ENCODE measurements around the gene C11orf91.

The C11orf91 gene

DNA sequence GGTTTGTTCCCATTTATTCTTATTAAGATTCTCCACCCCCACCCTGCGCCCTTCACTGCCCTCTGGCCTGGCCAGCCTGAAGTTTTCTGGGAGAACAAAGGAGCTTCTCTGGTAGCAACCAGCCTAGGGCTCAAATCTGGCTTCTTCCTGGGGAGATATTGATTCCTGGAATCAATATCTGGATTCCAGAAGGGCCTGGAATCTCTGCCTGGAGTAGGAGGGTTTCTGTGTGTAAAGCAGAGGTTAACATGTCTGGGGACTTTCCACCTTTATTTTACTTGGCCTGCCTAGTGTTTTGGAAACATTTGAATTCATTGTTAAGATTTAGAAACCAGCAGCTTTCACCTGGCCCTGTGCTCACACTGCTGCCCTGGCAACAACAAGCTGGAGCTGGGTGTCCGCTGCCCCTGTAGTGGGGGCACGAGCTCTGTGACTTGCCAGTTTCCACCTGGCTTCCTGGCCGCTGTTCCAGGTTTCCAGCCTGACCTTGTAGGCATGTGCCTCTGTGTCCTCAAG is 5.5 kb downstream of the C11orf91 start:
- H3K4me3 ChIP-seq (replicated peaks; ENCODE audit: low read depth, low read length) = no peak overlapping the region
- no peak for DNase-seq (ENCODE audit: low read depth)
- no peak for TF ChIP-seq CTCF (IDR thresholded peaks at IDR 0.05; ENCODE audit: low read length, missing control alignments)

DNA sequence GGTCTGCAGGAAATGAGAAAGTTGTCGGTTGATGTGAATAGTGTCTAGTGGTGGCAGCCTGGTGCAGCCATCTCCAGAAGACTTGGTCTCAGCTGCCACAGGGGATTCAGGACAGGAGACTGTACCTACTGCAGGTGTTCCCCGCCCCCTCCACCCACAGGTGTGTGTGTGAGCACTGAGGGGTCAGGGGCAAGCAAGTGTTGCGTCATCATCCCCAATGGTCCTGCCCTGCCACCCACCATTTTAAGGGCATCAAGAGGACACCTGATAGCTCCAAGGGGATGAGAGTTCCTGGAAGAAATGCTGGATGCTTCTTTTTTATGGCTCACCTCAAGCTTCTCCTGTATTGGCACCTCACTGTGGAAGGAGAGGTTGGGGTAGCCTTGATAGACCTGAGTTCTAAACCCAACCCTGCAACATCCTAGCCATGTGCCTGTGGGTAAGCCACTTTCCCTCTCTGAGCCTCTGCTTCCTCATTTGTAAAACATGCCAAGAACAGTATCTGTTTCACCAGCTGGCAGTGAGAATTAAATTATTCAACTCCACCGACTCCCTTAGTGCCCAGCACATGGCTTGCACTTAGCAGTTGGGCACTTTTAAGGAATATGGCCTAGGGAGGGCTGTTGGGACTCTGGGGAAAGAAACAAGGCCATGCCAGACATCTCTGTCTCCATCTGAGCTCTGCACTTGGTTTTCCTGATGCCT is 6.1 kb downstream of the C11orf91 start:
- no peak for DNase-seq (ENCODE audit: low read depth)
- H3K4me3 ChIP-seq (replicated peaks; ENCODE audit: low read depth, low read length) = no peak overlapping the region
- TF ChIP-seq CTCF (IDR thresholded peaks at IDR 0.05; ENCODE audit: low read length, missing control alignments) = no peak

DNA sequence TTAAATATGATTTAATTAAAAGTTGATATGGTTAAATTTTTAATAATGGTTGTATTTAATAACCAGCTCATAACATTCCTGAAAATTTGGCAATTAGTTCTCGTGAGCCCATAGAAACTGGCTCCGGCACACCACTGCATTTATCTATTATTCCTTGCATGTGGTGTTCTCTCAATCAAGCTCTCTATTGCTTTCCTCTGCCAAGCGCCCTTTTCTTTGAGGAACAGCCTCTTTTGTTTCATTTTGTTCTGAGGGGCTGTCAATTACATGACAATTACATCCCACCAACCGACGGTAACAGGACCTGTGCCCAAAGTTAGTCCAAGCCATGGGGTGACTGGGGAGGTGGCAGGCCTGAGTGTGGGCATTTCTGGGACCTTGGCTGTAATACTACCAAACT is 8.1 kb downstream of the C11orf91 start:
- H3K4me3 ChIP-seq (replicated peaks; ENCODE audit: low read depth, low read length) = no peak overlapping the region
- no peak for TF ChIP-seq CTCF (IDR thresholded peaks at IDR 0.05; ENCODE audit: low read length, missing control alignments)
- DNase-seq (ENCODE audit: low read depth) = no peak

DNA sequence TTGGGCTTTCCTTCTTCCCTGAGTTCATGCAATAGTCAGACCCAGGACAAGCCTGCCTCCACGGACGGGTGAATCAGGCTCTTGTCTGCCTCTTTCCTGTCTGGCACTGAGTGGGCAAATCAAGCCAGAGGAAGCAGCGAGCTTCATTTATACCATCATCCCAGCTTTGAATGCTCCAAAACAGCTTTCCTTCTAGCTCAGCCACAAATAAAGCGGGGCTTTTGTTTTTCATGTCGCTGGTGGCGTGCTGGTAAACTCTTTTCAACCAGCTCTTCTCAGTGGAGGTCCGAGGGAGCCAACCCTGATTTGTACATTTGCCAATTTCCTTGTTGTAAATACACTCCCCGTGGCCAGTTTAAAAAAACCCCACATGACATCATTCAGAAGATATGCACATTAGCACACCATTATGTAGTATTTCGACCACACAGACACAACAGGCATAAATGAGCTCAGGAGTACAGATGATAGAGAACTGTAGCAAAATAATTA is 8.6 kb downstream of the C11orf91 start:
- peak; percentile 99 for DNase-seq (ENCODE audit: low read depth)
- TF ChIP-seq CTCF (IDR thresholded peaks at IDR 0.05; ENCODE audit: low read length, missing control alignments) = no peak
- peak overlapping the region; percentile 38 for H3K4me3 ChIP-seq (replicated peaks; ENCODE audit: low read depth, low read length)

DNA sequence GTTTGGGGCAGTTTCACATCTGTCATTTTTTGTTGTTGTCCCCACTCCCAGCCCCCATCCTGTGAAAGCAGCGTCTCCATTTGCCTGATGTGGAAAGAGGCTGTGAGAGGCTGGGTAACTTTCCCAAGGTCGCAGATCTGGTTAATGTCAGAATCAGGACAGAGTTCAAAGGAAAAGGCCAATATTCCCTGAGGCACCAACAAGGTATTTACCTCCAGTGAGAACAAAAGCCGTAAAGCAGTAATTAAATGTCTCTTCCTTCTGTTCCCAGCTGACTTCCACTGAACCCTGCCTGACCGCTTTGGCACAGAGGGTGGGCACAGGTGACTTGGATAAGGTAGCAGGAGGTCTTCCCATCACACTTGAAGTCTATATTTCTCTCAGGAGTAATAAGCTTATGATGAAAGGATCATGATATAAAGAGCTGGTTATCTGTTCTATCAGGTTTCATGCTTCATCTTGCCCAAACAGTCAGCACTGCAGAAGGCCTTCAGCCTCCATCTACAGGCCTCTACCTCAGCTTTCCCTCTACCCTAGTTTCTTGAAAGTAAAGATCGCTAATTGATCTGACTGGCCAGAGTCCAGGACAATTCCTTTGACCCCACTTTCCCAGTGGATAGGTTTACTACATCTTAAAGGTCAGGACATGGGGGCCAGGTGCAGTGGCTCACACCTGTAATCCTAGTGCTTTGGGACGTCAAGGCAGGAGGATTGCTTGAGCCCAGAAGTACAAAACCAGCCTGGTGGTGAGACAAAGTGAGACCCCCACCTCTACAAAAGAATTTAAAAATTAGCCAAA is 9.4 kb downstream of the C11orf91 start:
- H3K4me3 ChIP-seq (replicated peaks; ENCODE audit: low read depth, low read length) = peak overlapping the region; percentile 38
- no peak for DNase-seq (ENCODE audit: low read depth)

More for the DNA sequence above, 9.4 kb downstream of the C11orf91 start:
- no peak for TF ChIP-seq CTCF (IDR thresholded peaks at IDR 0.05; ENCODE audit: low read length, missing control alignments)

Data from fibroblast of pulmonary artery (primary cell).